Keratinocyte (primary cell): ENCODE results near the gene PRR14L.

Source experiments
- CTCF ChIP-seq, 3 experiments: IDR thresholded peaks in 1 of 3; conservative IDR thresholded peaks in 1 of 3; optimal IDR thresholded peaks in 1 of 3; 2 replicates in 2 of 3; 3 replicates in 1 of 3; pipeline versions ENCODE3 to v1.5.1; 2011; ENCODE audit warnings: low read length in 3 of 3, mild to moderate bottlenecking in 3 of 3, moderate library complexity in 2 of 3, control low read depth in 1 of 3, inconsistent platforms in 1 of 3; ENCODE audit not compliant: insufficient read depth in 2 of 3; ENCODE audit errors: extremely low read depth in 1 of 3
- EZH2 ChIP-seq: IDR thresholded peaks from one replicate; pipeline ENCODE4 v1.6.1; 2012; ENCODE audit warnings: inconsistent platforms, mild to moderate bottlenecking, low read length, moderate library complexity

GRCh38 chr22:31757265-31757664 is 7.3 kb upstream of the PRR14L start:
- no peak for TF ChIP-seq CTCF (optimal IDR thresholded peaks at IDR 0.05 in 1 of 3, IDR thresholded peaks at IDR 0.05 in 1 of 3, conservative IDR thresholded peaks at IDR 0.05 in 1 of 3; ENCODE audit: extremely low read depth in 1 of 3, insufficient read depth in 2 of 3, low read length in 3 of 3)
- no peak for TF ChIP-seq EZH2
